MCF 10A (cell line): ENCODE results near the gene ULK3. TPM values are rescaled to one million over a fixed set of nuclear protein-coding genes. Genes with fewer than 3 reads are reported as not detected.
A peak's percentile ranks its signal among the peaks of the same experiment; 100 is the strongest.

Source experiments
- BruUV-seq: library from RNA; stranded (reverse); fragments of 400-500 nt; replicated peaks from 2 replicates; lab custom pipeline; 2021; lab: Mats Ljungman, UMichigan
- CTCF ChIA-PET: fragments of 300-600 bp; sonication (Branson Sonifier 250); formaldehyde crosslinking; extraction: SDS; loops from one replicate; lab custom pipeline; 2021; ENCODE audit warnings: antibody characterized with exemption, inconsistent platforms; lab: Yijun Ruan, JAX
- POLR2A ChIA-PET: fragments of 300-600, 350-650 bp; sonication (Branson Sonifier 250); formaldehyde crosslinking; extraction: SDS; loops from one replicate; lab custom pipeline; 2020; ENCODE audit warnings: antibody characterized with exemption, inconsistent platforms; lab: Yijun Ruan, JAX
- DNase-seq: peaks from one replicate; pipeline ENCODE4 v3.0.0-alpha.2; 2018; ENCODE audit not compliant: unreplicated experiment
- H3K27ac Mint-ChIP-seq: one replicate; pipeline ENCODE4 v1.8.0; 2022; ENCODE audit warnings: mild to moderate bottlenecking, low read depth, mixed read lengths; ENCODE audit not compliant: unreplicated experiment
- H3K27me3 Mint-ChIP-seq: one replicate; pipeline ENCODE4 v1.8.0; 2022; ENCODE audit warnings: mixed read lengths; ENCODE audit not compliant: insufficient read depth, unreplicated experiment
- H3K36me3 Mint-ChIP-seq: one replicate; pipeline ENCODE4 v1.8.0; 2022; ENCODE audit warnings: mild to moderate bottlenecking, moderate library complexity, mixed read lengths; ENCODE audit not compliant: insufficient read depth, unreplicated experiment
- H3K4me1 Mint-ChIP-seq: one replicate; pipeline ENCODE4 v1.8.0; 2022; ENCODE audit warnings: mixed read lengths; ENCODE audit not compliant: insufficient read depth, unreplicated experiment
- H3K4me3 Mint-ChIP-seq: one replicate; pipeline ENCODE4 v1.8.0; 2022; ENCODE audit warnings: mild to moderate bottlenecking, moderate library complexity, mixed read lengths; ENCODE audit not compliant: unreplicated experiment
- H3K9me3 Mint-ChIP-seq: one replicate; pipeline ENCODE4 v1.8.0; 2022; ENCODE audit warnings: mixed read lengths; ENCODE audit not compliant: unreplicated experiment
- intact Hi-C: fragments of 100-400 bp; cut with micrococcal nuclease; formaldehyde crosslinking; loops from 2 replicates; pipeline ENCODE4 v1.14.1; 2022
- total RNA-seq: library from RNA; stranded (reverse); gene quantifications from 2 replicates; pipeline ENCODE4 v1.2.3, GENCODE V29; 2022
- TF ChIP-seq, protein P1 (sequence below): fragments of 200-600 bp; IDR thresholded peaks from one replicate; pipeline ENCODE4 v1.8.0; 2022; ENCODE audit warnings: antibody characterized with exemption, mild to moderate bottlenecking; ENCODE audit not compliant: unreplicated experiment

Gene ULK3
- total RNA-seq, 1 experiment from 2014 or later: 27.6 TPM

DNA sequence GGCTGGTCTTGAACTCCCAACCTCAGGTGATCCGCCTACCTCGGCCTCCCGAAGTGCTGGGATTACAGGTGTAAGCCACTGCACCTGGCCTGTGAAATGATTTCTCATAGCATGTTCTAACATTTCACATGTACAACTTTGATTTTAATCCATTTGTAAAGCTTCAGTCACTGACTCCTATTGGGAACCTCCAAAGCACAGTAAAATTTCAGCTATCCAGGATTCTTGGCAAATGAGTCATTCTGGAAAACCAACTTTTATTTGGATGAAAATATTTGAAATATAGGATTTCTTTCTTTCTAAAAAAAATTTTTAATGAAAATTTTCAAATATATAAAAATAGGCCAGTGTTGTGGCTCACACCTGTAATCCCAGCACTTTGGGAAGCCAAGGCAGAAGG lies 33.0 kb downstream of the ULK3 start:
- DNase-seq: no peak
- no TSS peak for BruUV-seq
- TF ChIP-seq, protein P1, sequence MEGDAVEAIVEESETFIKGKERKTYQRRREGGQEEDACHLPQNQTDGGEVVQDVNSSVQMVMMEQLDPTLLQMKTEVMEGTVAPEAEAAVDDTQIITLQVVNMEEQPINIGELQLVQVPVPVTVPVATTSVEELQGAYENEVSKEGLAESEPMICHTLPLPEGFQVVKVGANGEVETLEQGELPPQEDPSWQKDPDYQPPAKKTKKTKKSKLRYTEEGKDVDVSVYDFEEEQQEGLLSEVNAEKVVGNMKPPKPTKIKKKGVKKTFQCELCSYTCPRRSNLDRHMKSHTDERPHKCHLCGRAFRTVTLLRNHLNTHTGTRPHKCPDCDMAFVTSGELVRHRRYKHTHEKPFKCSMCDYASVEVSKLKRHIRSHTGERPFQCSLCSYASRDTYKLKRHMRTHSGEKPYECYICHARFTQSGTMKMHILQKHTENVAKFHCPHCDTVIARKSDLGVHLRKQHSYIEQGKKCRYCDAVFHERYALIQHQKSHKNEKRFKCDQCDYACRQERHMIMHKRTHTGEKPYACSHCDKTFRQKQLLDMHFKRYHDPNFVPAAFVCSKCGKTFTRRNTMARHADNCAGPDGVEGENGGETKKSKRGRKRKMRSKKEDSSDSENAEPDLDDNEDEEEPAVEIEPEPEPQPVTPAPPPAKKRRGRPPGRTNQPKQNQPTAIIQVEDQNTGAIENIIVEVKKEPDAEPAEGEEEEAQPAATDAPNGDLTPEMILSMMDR: no peak
- Mint-ChIP-seq H3K4me3 (no peak overlapping the region), H3K27ac (no peak overlapping the region), H3K4me1 (peaks cover 36% of the 10 kb centered on the region), H3K36me3 (peaks cover 2% of the 10 kb centered on the region), H3K9me3 (no peaks in the 10 kb centered on the region), H3K27me3 (no peaks in the 10 kb centered on the region)
- intact Hi-C loops: no loop called here
- ChIA-PET CTCF (interaction anchor here (1.1 to 1.3 kb wide), 3 partner anchors 19 to 140 kb away, joined by 3 to 6 read pairs (median 4); no protein-coding TSS in a partner anchor), POLR2A (interaction anchor here (0.7 to 1.4 kb wide), 2 partner anchors 9 to 107 kb away, joined by 3 to 4 read pairs; no protein-coding TSS in a partner anchor)

DNA sequence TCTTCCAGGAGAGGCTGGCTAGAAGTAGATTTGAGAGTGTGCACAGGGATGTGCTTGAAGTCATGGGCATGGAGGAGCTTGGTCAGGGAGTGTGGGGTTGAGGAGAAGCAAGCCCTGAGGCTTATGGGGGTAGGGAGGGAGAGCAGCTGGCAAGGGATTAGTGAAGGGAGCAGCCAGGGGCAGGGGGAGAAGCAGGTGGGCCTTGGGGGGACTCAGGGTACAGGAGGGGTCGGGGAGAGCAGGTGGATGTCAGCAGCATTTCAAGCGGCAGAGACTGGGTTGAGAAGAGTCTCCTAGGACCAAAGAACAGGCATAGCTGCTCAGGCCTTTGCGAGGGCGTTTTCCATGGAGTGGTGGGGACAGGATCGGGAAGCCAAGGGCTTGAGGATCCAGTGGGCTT lies 33.7 kb downstream of the ULK3 start:
- Mint-ChIP-seq H3K27ac (peak overlapping the region; percentile 55), H3K4me1 (peaks cover 36% of the 10 kb centered on the region), H3K36me3 (peaks cover 9% of the 10 kb centered on the region), H3K4me3 (no peak overlapping the region), H3K27me3 (no peaks in the 10 kb centered on the region), H3K9me3 (no peaks in the 10 kb centered on the region)
- no TSS peak for BruUV-seq
- ChIA-PET CTCF (interaction anchor here (0.7 to 1.3 kb wide), 4 partner anchors 8 to 26 kb away, joined by 3 to 6 read pairs (median 4); no protein-coding TSS in a partner anchor), POLR2A (interaction anchor here (1.4 kb wide), 1 partner anchor 10 kb away, joined by 3 read pairs; no protein-coding TSS in a partner anchor)
- TF ChIP-seq, protein P1: no peak
- DNase-seq: no peak
- intact Hi-C loops: no loop called here

DNA sequence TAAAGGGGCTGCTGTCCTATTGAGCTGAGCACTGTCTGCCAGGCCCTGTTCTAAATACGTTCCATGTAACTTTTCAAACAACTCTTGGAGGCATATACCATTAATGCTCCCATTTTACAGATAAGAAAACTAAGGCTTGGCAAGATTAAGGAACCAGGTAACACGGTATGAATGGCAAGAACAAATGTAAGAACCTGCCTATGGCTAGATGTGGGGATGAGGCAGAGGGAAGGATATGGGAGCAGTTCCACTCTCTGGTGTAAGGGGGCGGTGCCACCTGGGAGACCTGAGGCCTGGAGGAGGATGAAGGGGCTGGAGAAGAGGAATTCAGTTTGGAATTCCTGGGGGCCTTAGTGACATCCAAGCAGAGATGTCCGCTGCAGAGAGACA lies 34.1 kb downstream of the ULK3 start:
- H3K4me1 Mint-ChIP-seq: peaks cover 36% of the 10 kb centered on the region
- peak overlapping the region; percentile 28 for H3K4me3 Mint-ChIP-seq
- TF ChIP-seq, protein P1: no peak
- H3K36me3 Mint-ChIP-seq: peaks cover 13% of the 10 kb centered on the region
- no peaks in the 10 kb centered on the region for H3K9me3 Mint-ChIP-seq
- CTCF ChIA-PET: interaction anchor here (0.7 to 1.7 kb wide), 6 partner anchors 9 to 38 kb away, joined by 3 to 6 read pairs (median 4); no protein-coding TSS in a partner anchor
- no peak for DNase-seq
- intact Hi-C loops: no loop called here
- H3K27ac Mint-ChIP-seq: peak overlapping the region; percentile 55
- BruUV-seq: no TSS peak
- H3K27me3 Mint-ChIP-seq: no peaks in the 10 kb centered on the region
- POLR2A ChIA-PET: interaction anchor here (1.4 to 1.8 kb wide), 3 partner anchors 10 to 27 kb away, joined by 3 to 5 read pairs (median 5); partner anchors contain the start of gene CSK

DNA sequence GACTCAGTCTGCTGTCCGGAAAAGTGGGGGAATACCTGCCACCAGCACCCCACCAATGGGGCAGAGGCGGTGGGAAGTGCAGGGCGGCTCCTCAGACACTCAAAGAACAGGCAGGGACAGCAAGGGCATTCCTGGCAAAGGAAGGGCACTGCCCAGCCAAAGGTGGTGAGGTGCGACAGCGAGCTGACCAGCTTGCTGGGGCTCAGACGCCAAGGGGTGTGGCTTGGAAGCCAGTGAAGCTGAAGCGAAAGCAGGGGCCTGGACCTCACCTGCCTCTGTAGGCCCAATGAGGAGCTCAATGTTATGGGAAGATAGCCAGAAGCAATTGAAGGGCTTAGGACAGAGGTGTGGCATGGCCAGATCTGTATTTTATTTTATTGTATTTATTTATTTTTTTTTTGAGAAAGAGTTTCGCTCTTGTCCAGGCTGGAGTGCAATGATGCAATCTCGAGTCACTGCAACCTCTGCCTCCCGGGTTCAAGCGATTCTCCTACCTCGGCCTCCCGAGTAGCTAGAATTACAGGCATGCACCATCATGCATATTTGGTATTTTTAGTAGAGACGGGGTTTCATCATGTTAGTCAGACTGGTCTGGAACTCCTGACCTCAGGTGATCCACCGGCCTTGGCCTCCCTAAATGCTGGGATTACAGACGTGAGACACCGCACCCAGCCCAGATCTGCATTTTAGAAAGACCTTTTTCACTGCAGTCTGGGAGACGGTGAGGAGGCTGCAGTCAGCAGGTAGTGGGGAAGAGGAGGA lies 34.7 kb downstream of the ULK3 start:
- TF ChIP-seq, protein P1: no peak
- Mint-ChIP-seq H3K9me3 (no peaks in the 10 kb centered on the region), H3K36me3 (peaks cover 15% of the 10 kb centered on the region), H3K4me3 (peak overlapping the region; percentile 28), H3K27ac (peak overlapping the region; percentile 5), H3K4me1 (peaks cover 31% of the 10 kb centered on the region), H3K27me3 (no peaks in the 10 kb centered on the region)
- peak; percentile 88 for DNase-seq
- intact Hi-C loops: no loop called here
- POLR2A ChIA-PET: interaction anchor here (0.8 to 1.8 kb wide), 6 partner anchors 8 to 27 kb away, joined by 3 to 5 read pairs (median 4); partner anchors contain the start of gene CSK
- CTCF ChIA-PET: interaction anchor here (0.7 to 1.7 kb wide), 8 partner anchors 8 to 166 kb away, joined by 3 to 6 read pairs (median 4); no protein-coding TSS in a partner anchor
- no TSS peak for BruUV-seq
